Activated CD4-positive, alpha-beta T cell treated with anti-CD3 and anti-CD28 coated beads for 4 hours (primary cell): ENCODE results near the gene SPRY2.
"Not testable (repeated sequence)": the region's sequence is repeated elsewhere in the genome, so short reads cannot be mapped to it uniquely, and the experiment has no call there.

Experiments
- DNase-seq, 2 donors: peaks; one replicate each; pipeline ENCODE4 v3.0.0-alpha.2; 2020

The SPRY2 gene

GRCh38 chr13:80341101-80341755 lies at the start of gene SPRY2:
Gene SPRY2 (minus strand): TSS chr13:80341126. CDS start chr13:80337705, 3,421 bp downstream.
- no peak for DNase-seq

- DNase-seq, result no peak
These were observed 49.4 kb upstream of the SPRY2 start for GRCh38 chr13:80390338-80390737.

- DNase-seq, result no peak
These were observed 48.4 kb upstream of the SPRY2 start for GRCh38 chr13:80389073-80390038.

- DNase-seq, result no peak
These were observed 47.6 kb upstream of the SPRY2 start for GRCh38 chr13:80388506-80388905.

GRCh38 chr13:80386592-80386991 lies 45.7 kb upstream of the SPRY2 start:
- no peak for DNase-seq

- no peak for DNase-seq
These were observed 45.1 kb upstream of the SPRY2 start for GRCh38 chr13:80386002-80386401.

GRCh38 chr13:80382576-80382975 lies 41.6 kb upstream of the SPRY2 start:
- DNase-seq, result no peak

GRCh38 chr13:80379245-80379644 lies 38.3 kb upstream of the SPRY2 start:
- no peak for DNase-seq

GRCh38 chr13:80376554-80376953 lies 35.6 kb upstream of the SPRY2 start:
- no peak for DNase-seq

- no peak for DNase-seq
These were observed 34.0 kb upstream of the SPRY2 start for GRCh38 chr13:80374901-80375300.

GRCh38 chr13:80374444-80374843 lies 33.5 kb upstream of the SPRY2 start:
- no peak for DNase-seq

- DNase-seq, result no peak
These were observed 31.0 kb upstream of the SPRY2 start for GRCh38 chr13:80371840-80372509.

- DNase-seq, result no peak
These were observed 26.5 kb upstream of the SPRY2 start for GRCh38 chr13:80367473-80367872.

- DNase-seq, result no peak
These were observed 23.1 kb upstream of the SPRY2 start for GRCh38 chr13:80363890-80364503.

- no peak for DNase-seq
These were observed 21.6 kb upstream of the SPRY2 start for GRCh38 chr13:80362481-80362880.

GRCh38 chr13:80361883-80362327 lies 21.0 kb upstream of the SPRY2 start:
- no peak for DNase-seq

GRCh38 chr13:80361298-80361697 lies 20.4 kb upstream of the SPRY2 start:
- DNase-seq, result no peak

GRCh38 chr13:80360453-80360800 lies 19.5 kb upstream of the SPRY2 start:
- no peak for DNase-seq

- DNase-seq, result no peak
These were observed 19.0 kb upstream of the SPRY2 start for GRCh38 chr13:80359778-80360452.

GRCh38 chr13:80359414-80359777 lies 18.5 kb upstream of the SPRY2 start:
- no peak for DNase-seq

GRCh38 chr13:80355496-80356094 lies 14.7 kb upstream of the SPRY2 start:
- not testable (repeated sequence) for DNase-seq

- no peak for DNase-seq
These were observed 7.8 kb upstream of the SPRY2 start for GRCh38 chr13:80348750-80349149.
